Right lobe of liver (tissue), 6 donors: Measurements from ENCODE around the gene REXO1. TPM values are rescaled to one million over a fixed set of nuclear protein-coding genes. Genes with fewer than 3 reads are reported as not detected.

ENCODE experiments used
- ATAC-seq, 4 donors: fragments of 200-7000 bp; cut with Tn5 transposase; one replicate each; pipeline ENCODE4 v1.9.1; 2020; ENCODE audit warnings: mild to moderate bottlenecking in 4 of 4, moderate library complexity in 4 of 4
- DNase-seq, 3 donors: peaks; one replicate each; pipeline ENCODE4 v3.0.0-alpha.2; 2020
- H3K27ac ChIP-seq, 3 donors: fragments of 200-600 bp; one replicate each; pipeline ENCODE4 v1.8.0; 2022
- H3K27me3 ChIP-seq, 2 donors: fragments of 200-600 bp; one replicate each; pipeline ENCODE4 v1.8.0; 2022
- H3K36me3 ChIP-seq, 4 donors: fragments of 200-600 bp; sonication (generic) in 1 of 4; one replicate each; pipeline versions ENCODE4 v1.5.1 to v1.8.0; 2017 to 2022; ENCODE audit warnings: control low read depth in 1 of 4
- H3K4me1 ChIP-seq, 4 donors: fragments of 200-600 bp; sonication (generic) in 1 of 4; one replicate each; pipeline versions ENCODE4 v1.5.1 to v1.8.0; 2017 to 2022; ENCODE audit warnings: control low read depth in 1 of 4
- H3K4me3 ChIP-seq, 3 donors: fragments of 200-600 bp; one replicate each; pipeline ENCODE4 v1.8.0; 2022
- H3K9me3 ChIP-seq, 4 donors: fragments of 200-600 bp; sonication (generic) in 1 of 4; one replicate each; pipeline versions ENCODE4 v1.5.1 to v1.8.0; 2017 to 2022; ENCODE audit warnings: control low read depth in 1 of 4
- CTCF ChIP-seq, 4 donors: fragments of 200-600 bp in 3 of 4; fragments of 450-650 bp in 1 of 4; IDR thresholded peaks; one replicate each; pipeline versions ENCODE4 v1.5.1 to v1.8.0; 2016 to 2022; ENCODE audit warnings: antibody characterized with exemption in 4 of 4, mild to moderate bottlenecking in 2 of 4
- POLR2A ChIP-seq: fragments of 450-650 bp; IDR thresholded peaks from one replicate; pipeline ENCODE4 v1.6.1; 2017; ENCODE audit warnings: antibody characterized with exemption, mild to moderate bottlenecking
- WGBS: methylation state at CpG from one replicate; pipeline ENCODE4 v1.1.6; 2018; ENCODE audit warnings: low coverage, low lambda C conversion rate; ENCODE audit not compliant: insufficient coverage; ENCODE audit errors: missing lambda C conversion rate; 5-methylcytosine and 5-hydroxymethylcytosine counted together
- intact Hi-C, 2 donors: fragments of 100-400 bp; cut with DNase I; formaldehyde crosslinking; loops; one replicate each; pipeline versions ENCODE4 v1.11.2 to v1.14.1; 2022
- total RNA-seq, 6 experiments: library from RNA; depleted of rRNA in 2 of 6; stranded (reverse); fragments of >200 nt in 2 of 6; fragmentation: NEBNext Ultra II Directional in 3 of 6; extraction: Animal tissue kit (Norgen Biotek cat#: 25700) in 3 of 6; gene quantifications; one replicate each; pipeline versions ENCODE4 v1.1.0 to v1.2.4, GENCODE V29; 2016 to 2023
- donor health status: DM: no; HTN: yes; CAD: no.
- donor health status: DM: no; HTN: no; CAD: no.
- donor health status: DM: no; HTN: no; CAD: no.
- donor health status: DM: no; HTN: yes; CAD: no.
- donor health status: DM: no; HTN: yes; CAD: no.

Gene REXO1
- total RNA-seq, 6 experiments from 2014 or later = 8.0 to 17.7 (median 12.6) TPM

DNA sequence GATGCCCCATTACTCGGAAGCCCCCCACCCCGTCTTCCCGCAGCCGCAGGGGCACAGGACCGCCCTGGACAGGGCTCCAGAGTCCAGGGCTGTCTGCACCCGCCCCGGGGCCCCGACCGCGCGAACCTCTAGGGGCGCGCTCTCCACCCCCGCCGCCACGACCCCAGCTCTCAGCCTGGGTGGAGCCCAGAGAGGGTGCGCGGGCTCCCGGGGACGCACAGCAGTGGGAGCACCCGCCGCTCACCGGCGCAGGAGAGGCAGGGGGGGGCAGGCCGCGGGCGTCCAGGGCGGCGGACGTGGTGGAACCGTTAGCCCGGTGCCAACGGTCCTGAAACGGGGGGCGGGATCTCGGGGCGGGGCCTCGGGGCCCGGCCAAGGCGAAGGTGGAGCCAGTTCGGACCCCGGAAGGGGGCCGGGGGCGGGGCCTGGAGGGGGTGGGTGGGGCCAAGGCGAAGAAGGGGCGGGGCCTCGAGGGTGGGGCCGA, 36.3 kb downstream of the REXO1 start, which contains the start of gene ATP8B3:
Gene ATP8B3, minus strand, starts transcription at position 335 of the 484 bp plus-strand sequence. CDS start 540 bp downstream, outside the sequence.
- Histone ChIP-seq H3K4me3 (peak within 1 kb of the TSS; percentile 35 to 54 (median 42)), H3K9me3 (no peaks in the 10 kb centered on the region), H3K4me1 (peaks cover 0 to 6% (median 0%) of the 10 kb centered on the region in 4 donors), H3K27ac (peak within 1 kb of the TSS in 2 of 3 donors; percentile 43 to 57), H3K36me3 (peaks cover 0 to 20% (median 10%) of the 10 kb centered on the region in 4 donors), H3K27me3 (no peaks in the 10 kb centered on the region)
- no CpG with 5 or more reads among the region's 48 CpGs for WGBS
- no peak for DNase-seq
- TF ChIP-seq POLR2A (no peak), CTCF (IDR thresholded peaks at IDR 0.05) (peak in 3 of 4 donors; percentile 13 to 22 (median 16))
- intact Hi-C loops = no loop called here
- ATAC-seq = no peak

DNA sequence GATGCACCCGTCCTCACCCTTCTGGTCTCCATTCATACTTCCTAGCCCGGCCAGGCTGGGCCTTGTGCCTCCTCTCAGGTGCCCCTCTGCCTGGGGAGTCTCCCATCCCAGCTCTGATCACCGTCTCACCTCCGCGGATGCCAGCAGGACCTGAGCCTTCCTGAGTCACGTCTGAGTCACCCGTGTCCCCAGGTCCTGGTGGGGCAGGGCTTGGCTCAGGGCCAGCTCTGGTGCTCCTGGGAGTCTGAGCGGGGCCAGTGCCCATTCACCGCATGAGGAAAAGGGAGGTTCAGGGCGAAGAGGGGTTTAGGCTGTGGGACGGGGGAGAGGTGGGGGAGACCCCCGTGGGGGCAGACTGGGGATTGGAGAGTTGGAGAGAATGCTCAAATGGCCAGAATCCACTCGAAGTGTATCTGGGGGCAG, 36.8 kb downstream of the REXO1 start:
- intact Hi-C loops = no loop called here
- DNase-seq = peak; percentile 68 to 91 (median 68)
- H3K9me3 ChIP-seq = no peaks in the 10 kb centered on the region
- peak overlapping the region in 2 of 3 donors; percentile 24 to 57 for H3K27ac ChIP-seq
- peak in 2 of 4 donors; percentile 1 to 48 for ATAC-seq
- TF ChIP-seq POLR2A = no peak
- TF ChIP-seq CTCF (IDR thresholded peaks at IDR 0.05) = no peak
- peak overlapping the region; percentile 35 to 54 (median 42) for H3K4me3 ChIP-seq
- peaks cover 0 to 15% (median 9%) of the 10 kb centered on the region in 4 donors for H3K36me3 ChIP-seq
- H3K27me3 ChIP-seq = no peaks in the 10 kb centered on the region
- peaks cover 0 to 6% (median 0%) of the 10 kb centered on the region in 4 donors for H3K4me1 ChIP-seq
- 18% methylated on average over 3 of the region's 13 CpGs for WGBS

DNA sequence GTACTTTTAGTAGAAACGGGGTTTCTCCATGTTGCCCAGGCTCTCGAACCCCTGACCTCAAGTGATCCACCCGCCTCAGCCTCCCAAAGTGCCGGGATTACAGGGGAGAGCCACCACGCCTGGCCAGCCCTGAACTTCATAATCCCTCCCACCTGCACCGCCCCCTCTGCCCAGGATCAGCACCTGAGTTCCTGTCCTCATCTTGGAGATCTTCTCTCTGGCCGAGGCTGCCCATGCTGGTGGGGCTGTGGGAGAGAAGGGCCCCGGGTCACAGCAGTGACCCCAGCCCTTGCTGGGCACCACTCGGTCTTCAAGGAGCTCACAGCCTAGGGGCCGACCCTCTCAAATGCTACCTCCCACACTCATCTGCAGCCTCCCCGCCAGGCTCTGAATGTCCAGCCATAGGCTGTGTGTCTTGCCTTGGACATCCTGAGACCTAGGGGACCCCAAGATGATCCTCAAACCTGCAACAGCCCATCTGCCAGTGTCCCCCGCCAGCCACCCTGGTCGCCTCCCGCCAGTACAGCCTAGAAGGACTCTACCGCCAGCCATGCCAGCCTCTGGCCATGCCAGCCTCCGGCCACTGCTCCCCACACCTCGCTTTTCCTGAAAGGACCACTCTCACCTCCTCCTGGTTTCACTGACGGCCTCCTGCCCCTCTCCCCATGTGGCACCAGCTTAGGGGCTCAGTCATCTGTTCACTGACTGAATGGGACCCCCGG, 37.7 kb downstream of the REXO1 start:
- ATAC-seq (no peak), DNase-seq (peak; percentile 25 to 51 (median 49))
- TF ChIP-seq CTCF (IDR thresholded peaks at IDR 0.05) (no peak), POLR2A (no peak)
- Histone ChIP-seq H3K9me3 (no peaks in the 10 kb centered on the region), H3K27me3 (no peaks in the 10 kb centered on the region), H3K36me3 (peaks cover 0 to 8% (median 5%) of the 10 kb centered on the region in 4 donors), H3K27ac (no peak overlapping the region), H3K4me3 (no peak overlapping the region), H3K4me1 (peaks cover 0 to 6% (median 0%) of the 10 kb centered on the region in 4 donors)
- intact Hi-C loops = no loop called here
- WGBS = 97% methylated on average over 5 of the region's 19 CpGs

- Histone ChIP-seq H3K9me3 (no peaks in the 10 kb centered on the region), H3K4me1 (peaks cover 0 to 6% (median 0%) of the 10 kb centered on the region in 4 donors), H3K4me3 (no peak overlapping the region), H3K27ac (no peak overlapping the region), H3K36me3 (no peaks in the 10 kb centered on the region), H3K27me3 (no peaks in the 10 kb centered on the region)
- no CpG with 5 or more reads among the region's 18 CpGs for WGBS
- intact Hi-C loops = no loop called here
- peak in 1 of 3 donors; percentile 49 for DNase-seq
- no peak for TF ChIP-seq POLR2A
- TF ChIP-seq CTCF (IDR thresholded peaks at IDR 0.05) = no peak
- ATAC-seq = no peak
These were observed 38.6 kb downstream of the REXO1 start for GRCh38 chr19:1809678-1810077.
